ENCODE results near the gene SH3BP5.

The SH3BP5 gene

GRCh38 chr3:15325228-15325627 is 7.2 kb downstream of the SH3BP5 start:
- no peak for DNase-seq (ENCODE audit: low read depth in 2 of 2)

- DNase-seq (ENCODE audit: low read depth in 2 of 2) = no peak
These were observed 8.0 kb downstream of the SH3BP5 start for GRCh38 chr3:15324379-15324808.

- DNase-seq (ENCODE audit: low read depth in 2 of 2) = no peak
These were observed 9.3 kb downstream of the SH3BP5 start for GRCh38 chr3:15323063-15323462.

- no peak for DNase-seq (ENCODE audit: low read depth in 2 of 2)
These were observed 11.0 kb downstream of the SH3BP5 start for GRCh38 chr3:15321349-15321748.

GRCh38 chr3:15319575-15319974 is 12.8 kb downstream of the SH3BP5 start:
- DNase-seq (ENCODE audit: low read depth in 2 of 2) = no peak

- DNase-seq (ENCODE audit: low read depth in 2 of 2) = no peak
These were observed 13.2 kb downstream of the SH3BP5 start for GRCh38 chr3:15319136-15319535.

- no peak for DNase-seq (ENCODE audit: low read depth in 2 of 2)
These were observed 13.7 kb downstream of the SH3BP5 start for GRCh38 chr3:15318661-15319060.

GRCh38 chr3:15316998-15317435 is 15.4 kb downstream of the SH3BP5 start:
- no peak for DNase-seq (ENCODE audit: low read depth in 2 of 2)

GRCh38 chr3:15315003-15315402 is 17.4 kb downstream of the SH3BP5 start:
- no peak for DNase-seq (ENCODE audit: low read depth in 2 of 2)

- DNase-seq (ENCODE audit: low read depth in 2 of 2) = no peak
These were observed 18.1 kb downstream of the SH3BP5 start for GRCh38 chr3:15314276-15314675.

- DNase-seq (ENCODE audit: low read depth in 2 of 2) = no peak
These were observed 18.9 kb downstream of the SH3BP5 start for GRCh38 chr3:15313461-15313860.

GRCh38 chr3:15312550-15312949 is 19.8 kb downstream of the SH3BP5 start:
- no peak for DNase-seq (ENCODE audit: low read depth in 2 of 2)

GRCh38 chr3:15310491-15311370 is 21.7 kb downstream of the SH3BP5 start:
- peak in 1 of 2 donors; percentile 34 for DNase-seq (ENCODE audit: low read depth in 2 of 2)

- no peak for DNase-seq (ENCODE audit: low read depth in 2 of 2)
These were observed 22.6 kb downstream of the SH3BP5 start for GRCh38 chr3:15309662-15310335.

- DNase-seq (ENCODE audit: low read depth in 2 of 2) = no peak
These were observed 24.8 kb downstream of the SH3BP5 start for GRCh38 chr3:15307580-15307979.

GRCh38 chr3:15306979-15307359 is 25.4 kb downstream of the SH3BP5 start:
- no peak for DNase-seq (ENCODE audit: low read depth in 2 of 2)

GRCh38 chr3:15305359-15305844 is 27.0 kb downstream of the SH3BP5 start:
- no peak for DNase-seq (ENCODE audit: low read depth in 2 of 2)

GRCh38 chr3:15303728-15304127 is 28.7 kb downstream of the SH3BP5 start:
- no peak for DNase-seq (ENCODE audit: low read depth in 2 of 2)

GRCh38 chr3:15303216-15303615 is 29.2 kb downstream of the SH3BP5 start:
- DNase-seq (ENCODE audit: low read depth in 2 of 2) = no peak

GRCh38 chr3:15301761-15302160 is 30.6 kb downstream of the SH3BP5 start:
- DNase-seq (ENCODE audit: low read depth in 2 of 2) = no peak

GRCh38 chr3:15300323-15301078 is 31.9 kb downstream of the SH3BP5 start:
- DNase-seq (ENCODE audit: low read depth in 2 of 2) = no peak

- DNase-seq (ENCODE audit: low read depth in 2 of 2) = no peak
These were observed 33.4 kb downstream of the SH3BP5 start for GRCh38 chr3:15299036-15299435.
